HS-5 (cell line): ENCODE results near the gene POLD4.

Experiments used
- DNase-seq: peaks from one replicate; pipeline ENCODE4 v3.0.0-alpha.2; 2012; ENCODE audit warnings: low read depth

Gene POLD4

DNA sequence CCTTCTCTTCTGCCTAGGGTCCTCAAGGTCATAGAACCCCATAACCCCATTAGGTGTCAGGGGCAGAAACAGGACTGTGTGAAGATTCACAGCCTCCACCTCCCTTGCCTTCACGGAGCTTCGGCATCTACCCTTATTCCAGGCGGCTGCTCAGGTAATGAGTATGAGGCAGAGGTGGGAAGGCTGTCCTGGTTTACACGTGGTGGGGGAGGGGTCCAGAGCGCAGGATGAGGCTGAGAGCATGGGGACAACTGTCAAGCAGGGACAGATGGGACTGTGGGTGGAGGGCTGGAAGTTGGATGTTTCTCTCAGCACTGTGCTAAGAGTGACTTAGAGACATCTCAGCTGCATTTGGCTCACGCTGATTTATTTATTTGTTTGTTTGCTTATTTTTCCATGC lies 34.2 kb upstream of the POLD4 start:
- no peak for DNase-seq

DNA sequence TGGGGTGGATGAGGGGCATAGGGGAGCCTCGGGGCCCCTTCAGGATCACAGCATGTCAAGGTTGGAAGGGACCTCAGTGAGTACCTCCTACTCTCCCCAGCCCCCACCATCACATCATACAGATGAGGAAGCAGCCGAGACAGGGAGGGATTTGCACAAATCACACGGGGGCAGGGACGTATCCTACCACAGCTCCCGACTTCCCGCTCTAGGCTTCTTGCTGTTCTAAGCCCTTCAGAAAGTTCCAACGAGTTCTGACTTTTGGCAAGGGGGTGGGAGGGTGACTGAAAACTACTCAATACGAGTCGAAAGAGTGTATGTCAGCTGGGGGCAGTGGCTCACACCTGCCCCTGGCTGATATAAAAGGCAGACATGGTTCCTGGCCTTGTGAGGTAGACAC lies 33.7 kb upstream of the POLD4 start:
- no peak for DNase-seq

DNA sequence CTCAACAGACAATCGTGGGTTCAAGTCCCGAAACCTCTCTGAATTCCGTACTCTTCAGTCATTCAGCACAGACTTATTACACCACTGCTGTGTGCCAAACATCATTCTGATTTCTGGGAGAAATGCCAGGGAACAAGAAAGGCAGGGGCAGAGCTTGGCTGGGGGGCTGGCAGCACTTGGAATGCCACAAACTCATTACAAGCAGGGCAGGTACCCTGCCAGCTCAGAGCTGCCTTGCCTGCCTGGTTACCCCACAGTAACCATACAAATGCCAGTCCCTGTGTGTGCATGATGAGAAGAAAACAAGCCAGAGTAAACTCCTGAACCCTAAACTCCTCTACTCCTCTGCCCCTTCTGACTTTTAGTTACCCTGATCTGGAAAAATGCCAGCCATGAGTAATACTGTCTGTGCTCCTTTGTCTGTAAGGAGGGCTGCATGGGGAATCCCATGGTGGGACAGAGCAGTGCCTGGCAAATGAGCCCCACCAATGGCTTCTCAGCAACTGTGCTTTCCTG lies 31.6 kb upstream of the POLD4 start:
- DNase-seq = no peak

DNA sequence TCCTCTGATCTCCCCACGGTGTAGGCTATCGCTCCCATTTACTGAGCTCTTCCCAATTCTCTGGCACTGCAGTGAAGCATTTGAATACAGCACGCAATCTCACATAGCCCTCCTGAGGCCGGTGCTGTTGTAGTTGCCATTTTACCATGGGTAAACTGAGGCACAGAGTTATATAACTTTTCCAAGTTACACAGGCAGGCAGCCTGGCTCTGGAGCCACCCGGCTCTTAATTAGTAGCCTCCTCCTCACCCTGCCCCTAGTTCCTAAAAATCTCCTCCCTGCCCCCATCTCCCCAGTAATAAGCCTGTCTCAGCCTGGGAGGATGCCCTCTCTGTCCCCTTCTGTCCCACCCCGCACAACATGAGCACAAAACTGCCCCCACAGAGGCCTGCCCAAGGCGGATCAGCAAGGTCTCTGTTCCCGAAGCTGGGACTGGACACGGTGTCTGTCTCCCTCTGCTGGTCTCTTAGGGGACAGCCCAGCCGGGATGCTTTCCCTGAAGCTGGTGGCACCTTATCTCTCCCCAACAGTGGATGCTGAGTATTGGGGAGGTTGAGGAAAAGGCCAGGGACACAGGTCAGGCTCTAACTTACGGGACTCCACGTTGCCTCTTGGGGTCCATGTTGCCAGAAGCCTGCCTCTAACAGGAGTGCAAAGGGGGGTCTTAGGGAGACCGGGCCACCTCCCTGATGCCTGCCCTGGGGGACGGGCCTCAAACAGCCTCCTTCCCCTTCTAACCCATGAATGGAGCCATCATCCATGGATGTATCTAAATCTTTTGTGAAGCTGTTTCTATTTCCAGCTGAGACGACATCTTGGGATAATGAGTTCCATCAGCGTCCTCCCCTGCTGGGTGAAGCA lies 29.2 kb upstream of the POLD4 start:
- no peak for DNase-seq

DNA sequence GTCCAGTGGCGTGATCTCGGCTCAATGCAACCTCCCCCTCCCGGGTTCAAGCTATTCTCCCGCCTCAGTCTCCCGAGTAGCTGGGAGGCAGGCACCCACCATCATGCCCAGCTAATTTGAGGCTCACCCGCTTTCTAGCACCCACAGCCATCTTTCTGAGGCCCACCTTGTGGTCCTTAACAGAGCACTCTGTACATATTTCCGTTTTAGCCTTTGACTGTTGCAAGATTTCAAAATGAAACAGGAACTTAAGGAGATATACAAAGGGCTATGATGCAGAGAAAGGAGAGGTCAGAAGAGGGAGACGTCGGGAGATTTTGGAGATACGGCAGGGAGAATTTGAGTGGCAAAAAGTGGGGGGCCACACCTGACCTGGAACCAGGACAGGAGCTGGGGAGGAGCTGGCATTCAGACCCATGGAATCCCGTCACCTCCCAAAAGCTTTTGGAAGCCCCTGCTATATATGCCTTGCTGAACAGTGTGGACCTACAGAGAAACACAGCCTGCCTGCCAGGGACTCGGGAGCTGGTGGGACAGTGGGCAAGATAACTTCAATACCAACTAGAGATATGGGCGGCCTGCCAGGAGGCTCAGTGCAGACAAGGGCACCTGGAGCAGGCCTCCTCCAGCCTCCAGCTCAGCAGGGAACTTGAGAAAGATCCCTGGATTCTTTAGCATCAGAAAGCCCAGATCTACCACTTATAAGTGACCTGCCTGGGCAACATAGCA lies 28.1 kb upstream of the POLD4 start:
- DNase-seq = no peak

DNA sequence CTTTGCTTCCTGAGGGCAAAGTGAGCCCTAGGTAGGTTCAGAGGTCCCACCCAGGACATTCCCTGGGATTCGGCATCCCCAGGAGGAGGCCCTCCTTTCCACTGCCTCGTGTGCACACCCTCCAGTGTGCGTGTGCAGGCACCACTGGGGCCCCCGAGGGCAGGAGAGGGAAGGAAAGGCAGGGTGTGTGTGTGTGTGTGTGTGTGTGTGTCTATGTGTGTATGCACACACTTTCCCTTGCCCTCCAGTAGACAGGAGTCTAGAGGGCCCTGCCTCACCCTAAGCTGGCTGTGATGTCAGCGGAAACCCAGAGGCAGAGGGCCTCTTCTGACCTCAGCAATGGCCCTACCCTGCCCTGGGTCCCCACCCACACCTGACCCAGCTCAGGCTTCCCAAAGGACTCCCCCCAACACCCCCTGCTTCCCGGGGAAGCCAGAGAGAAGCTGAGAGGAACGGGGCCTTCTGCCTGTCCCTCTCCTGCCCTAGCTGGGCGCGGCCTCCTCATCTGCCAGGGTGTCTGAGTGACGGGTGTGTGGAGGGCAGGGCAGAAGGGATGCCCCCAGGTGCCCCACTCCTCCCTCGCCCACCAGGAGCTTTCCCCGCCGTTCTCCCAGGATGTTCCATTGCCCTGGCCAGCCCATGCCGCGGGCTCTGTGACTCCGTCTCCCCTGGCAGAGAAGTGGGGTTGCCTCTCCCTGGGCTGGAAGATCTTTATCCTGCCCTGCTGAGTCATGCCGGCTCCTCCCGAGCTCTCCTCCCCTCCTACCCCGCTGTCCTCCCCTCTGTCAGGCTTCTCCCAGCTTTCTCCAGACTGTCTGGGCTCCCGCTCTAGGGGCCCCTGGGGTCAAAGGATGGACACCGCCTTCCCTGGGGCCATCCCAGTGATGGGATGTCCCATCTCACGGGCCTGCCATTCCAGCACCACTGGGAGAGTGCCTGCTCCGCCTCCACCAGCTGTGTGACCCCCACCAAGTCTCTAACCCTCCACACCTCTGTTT lies 26.0 kb upstream of the POLD4 start:
- DNase-seq = no peak

DNA sequence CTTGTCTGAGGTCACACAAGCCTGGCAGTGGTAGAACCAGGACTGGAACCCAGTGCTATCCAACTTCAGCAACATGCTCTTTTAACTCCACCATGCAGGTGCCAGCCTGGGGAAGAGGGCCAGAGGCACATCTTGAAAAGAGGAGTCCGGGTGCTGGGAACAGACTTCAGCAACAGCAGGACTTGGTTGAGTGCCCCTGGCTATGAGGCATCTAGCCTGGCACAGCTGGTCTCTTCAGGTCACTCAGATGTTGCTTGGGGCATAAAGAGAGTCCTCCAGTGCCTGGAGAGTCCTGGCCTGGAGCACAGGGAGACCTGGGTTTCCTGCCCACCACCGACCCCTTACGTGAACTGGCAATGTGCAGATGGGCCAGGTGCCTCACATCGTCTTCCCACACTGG lies 25.2 kb upstream of the POLD4 start:
- DNase-seq = no peak

DNA sequence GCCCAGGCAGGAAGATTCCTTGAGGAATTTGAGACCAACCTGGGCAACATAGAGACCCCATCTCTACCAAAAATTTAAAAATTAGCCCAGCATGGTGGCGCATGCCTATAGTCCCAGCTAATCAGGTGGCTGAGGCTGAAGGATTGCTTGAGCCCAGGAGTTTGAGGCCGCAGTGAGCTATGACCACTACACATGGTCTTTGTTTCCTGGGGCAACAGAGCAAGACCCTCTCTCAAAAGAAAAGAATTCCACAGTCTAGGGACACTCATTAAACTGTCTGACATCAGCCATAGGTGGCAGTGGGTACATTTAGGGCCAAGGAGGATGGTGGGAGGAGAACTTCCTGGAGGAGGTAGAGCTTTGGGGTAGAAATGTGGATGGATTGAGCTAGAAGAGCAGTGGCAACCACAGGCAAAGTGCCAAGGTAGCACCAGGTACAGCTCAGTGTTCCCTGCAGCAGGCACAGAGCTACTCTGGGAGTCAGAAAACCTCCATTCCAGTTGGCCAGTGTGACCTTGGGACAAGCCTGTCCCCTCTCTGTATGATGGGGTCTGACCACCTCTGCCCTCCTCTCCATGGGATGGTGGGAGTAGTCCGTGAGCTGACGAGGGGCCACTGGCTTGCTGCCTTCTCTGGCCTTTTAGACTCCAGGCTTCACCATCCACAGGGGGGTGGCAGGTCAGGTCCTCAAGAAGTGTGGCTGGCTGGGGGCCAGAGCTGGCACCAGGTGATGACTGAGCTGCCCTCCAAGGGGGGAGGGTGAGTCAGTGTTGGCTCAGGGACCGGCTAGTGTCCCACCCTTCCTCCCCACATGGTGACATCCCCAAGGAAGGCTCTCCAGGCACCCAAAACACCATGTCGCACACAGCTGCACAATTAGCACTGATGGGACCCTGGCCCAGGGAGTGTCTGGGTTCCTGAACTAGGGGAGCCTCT lies 23.8 kb upstream of the POLD4 start:
- DNase-seq = no peak

DNA sequence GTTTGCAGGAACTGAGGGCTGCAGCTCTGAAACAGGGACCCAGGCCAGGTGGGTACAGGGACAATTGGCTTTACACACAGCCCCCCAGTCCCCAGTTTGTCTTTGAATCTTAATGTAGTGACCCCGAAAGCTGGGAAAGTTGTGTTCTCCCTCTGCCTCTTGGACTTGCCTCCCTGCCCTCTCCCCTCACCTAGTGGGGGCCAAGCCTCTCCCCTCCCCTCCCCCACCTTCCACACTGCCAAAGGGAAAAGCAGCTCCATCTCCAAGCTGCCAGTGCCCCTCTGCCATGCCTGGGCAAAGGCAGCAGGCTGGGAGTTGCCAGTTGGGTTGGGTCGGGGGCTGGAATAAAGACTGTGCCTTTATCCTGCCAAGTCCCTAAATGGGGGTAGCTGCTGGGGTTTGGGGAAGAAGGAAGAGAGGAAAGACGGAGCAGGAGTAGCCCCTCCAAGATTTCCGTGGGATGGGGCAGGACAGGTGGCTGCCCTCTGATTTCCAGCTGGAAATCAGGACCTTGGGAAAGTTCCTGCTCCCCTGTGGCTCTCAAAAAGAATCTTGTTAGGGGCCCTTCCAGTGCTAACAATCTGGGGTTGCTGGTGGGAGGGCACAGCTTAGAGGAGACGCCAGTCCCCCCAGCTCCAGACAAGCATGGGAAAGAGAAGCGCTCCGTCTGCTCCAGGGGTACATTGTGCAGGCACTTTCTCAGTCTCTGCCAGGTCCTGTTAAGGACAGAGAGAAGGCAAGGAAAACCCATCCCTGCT lies 22.9 kb upstream of the POLD4 start:
- DNase-seq = no peak

DNA sequence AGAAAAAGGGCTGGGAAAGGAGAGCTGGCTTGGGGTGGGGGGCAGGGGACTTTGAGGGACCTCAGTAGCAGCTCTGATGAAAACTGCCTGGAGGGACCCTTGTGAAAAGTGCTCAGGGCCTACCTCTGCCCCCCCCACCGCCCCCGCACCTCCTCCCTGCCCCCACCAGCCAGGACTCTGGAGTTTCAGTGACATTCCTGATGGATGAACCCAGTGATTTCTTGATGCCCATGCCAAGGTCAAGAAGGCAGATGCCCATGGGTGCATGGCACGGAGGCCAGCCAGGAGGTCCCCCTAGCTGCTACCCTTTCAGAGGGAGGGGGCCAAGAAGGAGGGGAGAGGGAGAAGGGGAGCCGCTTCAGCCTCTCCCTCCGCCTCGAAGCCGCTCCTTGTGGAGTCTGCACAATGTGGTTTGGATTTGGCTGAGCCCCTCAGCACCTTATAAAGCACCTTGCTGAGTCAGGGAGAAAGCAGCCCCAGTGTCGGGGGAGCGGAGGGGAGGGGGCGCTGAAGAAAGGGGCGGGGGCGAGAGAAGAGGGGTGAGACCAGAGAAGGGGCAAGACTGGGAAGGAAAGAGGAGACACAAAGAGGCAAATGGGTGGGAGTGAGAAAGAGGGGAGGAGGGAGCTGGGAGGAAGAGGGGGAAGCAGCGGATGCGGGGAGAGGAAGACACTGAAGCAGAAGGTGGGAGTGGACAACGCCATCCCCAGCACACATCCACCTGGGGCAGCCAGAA lies 22.1 kb upstream of the POLD4 start:
- no peak for DNase-seq

DNA sequence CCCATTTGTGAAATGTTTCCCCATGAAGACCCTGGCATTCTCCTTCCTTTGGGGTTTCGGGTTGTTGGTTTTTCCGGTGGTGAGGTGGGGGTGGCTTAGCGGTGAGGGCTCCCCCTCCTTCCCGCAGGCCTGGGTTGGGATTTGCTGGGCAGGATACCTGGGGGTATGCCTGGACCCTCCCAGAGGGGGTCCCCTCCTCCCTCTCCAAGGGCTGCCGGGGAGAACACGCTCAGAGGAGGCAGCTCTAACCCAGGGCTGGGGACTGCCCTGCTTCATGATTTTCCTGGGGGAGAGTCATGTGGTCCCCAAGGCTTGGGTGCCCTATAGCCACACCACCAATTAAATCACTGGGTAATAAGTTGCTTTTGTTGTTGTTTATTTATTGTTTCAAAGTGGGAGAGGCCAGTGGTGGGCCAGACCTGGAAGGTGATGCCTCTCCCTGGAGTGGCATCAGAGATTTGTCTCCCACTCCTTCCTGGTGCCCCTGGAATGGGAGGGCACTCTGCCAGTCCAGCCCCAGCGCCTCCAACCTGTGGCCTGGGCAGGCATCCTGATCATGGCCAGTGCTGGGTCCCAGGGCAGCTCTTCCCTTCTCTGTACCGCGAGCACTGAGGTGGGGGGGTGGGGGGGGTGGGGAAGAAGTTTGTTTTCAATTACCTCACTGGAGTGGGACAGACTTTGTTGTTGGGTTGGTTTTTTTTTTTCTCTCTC lies 21.4 kb upstream of the POLD4 start:
- no peak for DNase-seq

DNA sequence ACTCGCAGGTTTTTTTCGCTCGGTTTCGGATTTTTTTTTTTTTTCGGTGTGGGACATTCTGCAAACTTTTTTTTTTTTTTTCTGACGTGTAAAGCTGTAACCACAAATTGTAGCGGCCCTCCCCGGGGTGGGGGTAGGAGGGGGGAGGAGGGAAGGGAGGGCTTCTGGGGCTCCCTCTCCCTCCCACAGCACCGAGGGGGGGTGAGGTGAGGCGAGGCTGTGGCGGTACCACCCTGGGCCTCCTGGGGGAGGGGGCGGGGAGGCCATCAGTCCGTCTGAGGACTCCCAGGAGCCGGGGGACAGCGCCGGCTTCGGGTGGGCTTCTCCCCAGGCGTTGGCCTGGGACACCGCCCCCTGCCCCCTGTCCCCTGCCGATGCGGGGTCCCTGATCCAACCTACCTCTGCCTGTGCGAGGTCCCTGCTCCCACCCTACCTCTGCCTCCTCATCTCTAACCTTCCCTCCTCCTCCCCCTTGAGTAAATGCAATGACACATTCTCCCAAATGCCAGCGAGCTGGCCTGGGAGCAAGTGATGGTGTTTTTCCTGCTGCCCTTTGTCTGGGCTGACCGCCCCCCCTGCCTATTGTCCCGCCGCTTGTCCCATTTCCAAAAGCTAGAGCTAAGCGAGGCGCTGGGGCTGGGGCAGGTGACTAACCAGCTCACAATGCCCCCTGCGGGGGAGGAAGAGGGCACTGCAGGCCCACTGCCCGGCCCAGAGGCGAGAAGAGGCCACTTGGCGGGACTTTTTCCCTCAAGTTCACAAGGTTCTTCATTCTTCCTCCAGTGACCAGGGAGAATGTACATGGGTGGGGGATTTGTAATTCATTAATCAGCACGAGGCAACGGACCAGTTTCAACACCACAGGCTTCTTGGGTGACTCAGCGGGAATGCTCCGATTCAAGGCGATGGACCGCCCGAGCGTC lies 20.6 kb upstream of the POLD4 start:
- peak; percentile 97 for DNase-seq

DNA sequence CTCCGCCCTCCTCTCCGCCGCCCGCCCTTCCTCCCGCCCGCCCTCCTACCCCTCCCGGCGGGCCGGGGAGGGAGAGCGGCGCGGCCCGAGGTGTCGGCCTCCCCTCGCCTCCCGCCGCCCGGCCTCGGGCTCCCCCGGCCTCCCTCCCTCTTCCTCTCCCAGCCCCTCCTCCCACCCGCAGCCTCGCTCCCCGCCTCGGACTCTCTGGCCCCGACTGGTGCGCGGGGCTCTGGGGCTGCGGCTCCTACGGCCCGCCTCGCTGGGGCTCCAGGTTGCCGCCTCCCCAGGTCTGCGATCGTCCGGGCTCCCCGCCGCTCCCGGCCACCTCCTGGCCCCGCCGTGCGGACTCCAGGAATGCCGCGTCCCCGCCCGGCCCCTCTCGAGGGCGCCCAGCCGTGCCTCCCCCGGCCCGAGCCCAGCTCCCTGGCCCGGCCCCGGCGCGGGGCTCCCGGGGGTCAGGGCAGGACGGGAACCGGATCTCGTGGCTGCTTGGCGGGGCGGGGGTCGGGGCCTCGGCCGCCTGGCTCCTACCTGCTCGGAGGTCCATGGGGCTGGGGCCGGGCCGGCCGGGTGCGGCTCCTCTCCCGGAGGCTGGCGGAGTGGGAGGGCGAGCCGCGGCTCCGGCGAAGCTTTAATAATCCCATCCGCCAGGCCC lies 19.8 kb upstream of the POLD4 start, which contains the start of gene CLCF1:
Gene CLCF1, minus strand, starts transcription at position 606 of the 655 bp plus-strand sequence. Its CDS starts 59 bp downstream, at position 547.
- no peak for DNase-seq

DNA sequence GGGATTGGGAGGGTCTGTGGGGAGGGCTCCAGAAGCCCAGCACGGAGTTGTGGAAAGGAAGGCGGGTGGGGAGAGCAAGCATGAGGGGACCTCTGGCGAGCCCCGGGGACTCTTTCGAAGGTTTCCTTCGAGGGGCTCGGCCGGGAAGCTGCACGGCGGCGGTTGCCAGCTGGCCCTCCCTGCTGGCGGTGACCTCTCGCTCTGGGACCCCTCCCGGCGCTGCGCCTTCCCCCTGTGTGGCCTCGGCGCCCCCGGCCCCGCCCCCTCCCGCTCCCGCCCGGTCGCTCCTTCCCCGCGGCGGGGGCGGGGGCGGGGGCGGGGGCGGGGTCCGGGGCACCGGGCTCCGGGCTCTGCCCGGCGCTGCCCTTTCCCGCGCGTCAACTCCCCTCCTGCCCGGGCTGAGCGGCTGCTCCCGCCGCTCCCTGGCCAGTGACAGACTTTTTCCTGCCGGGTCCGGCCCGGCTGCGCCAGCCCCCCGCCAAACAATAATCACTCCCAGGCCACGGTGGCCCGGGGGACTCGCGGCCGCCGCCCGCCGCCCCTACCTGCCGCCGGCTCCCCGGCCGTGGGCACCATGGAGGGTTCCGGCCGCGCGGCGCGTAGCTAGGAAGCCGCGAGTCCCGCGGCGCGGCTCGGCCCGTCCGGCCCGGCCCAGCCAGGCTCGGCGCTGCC lies 19.1 kb upstream of the POLD4 start:
- DNase-seq = no peak

DNA sequence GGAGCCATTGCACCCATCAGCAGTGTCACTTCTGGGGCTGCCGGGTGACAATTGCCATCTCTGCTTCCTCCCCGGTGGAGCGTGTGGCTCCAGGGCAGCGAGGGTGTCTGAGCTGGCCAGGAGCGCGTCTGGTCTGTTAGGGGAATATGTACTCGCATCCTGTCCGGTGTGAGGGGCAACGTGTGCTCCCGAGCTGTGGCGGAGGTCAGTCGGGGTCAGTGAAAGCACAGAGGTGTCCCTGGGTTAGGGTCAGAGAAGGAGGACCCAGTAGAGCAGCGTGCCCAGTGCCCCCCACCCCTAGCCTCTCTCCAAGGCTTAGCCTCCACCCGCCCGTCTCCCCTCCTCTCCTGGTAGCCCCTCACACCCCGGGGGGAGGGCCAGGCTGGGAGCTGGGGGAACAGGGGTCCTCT lies 18.6 kb upstream of the POLD4 start:
- DNase-seq = no peak

DNA sequence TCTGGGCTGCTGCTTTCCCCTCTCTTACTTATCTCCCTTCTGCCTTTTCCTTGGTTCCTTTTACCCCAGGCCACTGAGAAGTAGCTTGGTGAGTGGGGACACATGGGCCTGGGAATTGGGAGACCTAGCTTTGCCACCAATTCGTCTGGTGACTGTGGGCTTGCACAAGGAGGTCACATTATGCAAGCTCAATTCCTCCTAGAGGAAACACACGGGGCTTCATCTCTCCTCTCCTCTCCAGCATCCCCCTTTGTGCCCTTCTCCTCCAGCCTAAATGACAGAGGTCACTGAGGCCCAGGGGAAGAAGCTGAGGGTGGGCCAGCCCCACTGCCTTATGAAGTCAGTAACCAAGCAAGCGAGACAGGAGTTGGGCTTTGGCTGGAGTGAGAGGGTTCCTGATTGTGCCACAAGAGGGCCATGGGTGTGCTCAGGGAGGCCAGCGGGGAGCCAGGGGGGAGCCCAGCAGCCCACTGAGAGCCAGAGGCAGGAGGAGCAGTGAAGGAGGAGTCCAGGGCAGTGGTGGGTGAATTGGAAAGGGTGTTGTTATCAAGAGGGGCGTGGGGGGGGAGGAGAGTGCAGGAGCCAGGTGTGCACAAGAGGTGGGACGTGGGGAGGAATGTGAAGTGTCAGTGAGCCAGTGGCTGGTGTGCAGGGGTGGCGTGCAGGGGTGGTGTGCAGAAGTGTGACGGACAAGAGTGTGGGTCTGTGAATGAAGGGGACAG lies 18.0 kb upstream of the POLD4 start:
- DNase-seq = no peak
